ENCODE measurements around the gene IMMP2L. TPM values are rescaled to one million over a fixed set of nuclear protein-coding genes. Genes with fewer than 3 reads are reported as not detected.

The IMMP2L gene
- total and polyA plus RNA-seq, 4 donors: 9.2 to 34.7 (median 11.1) TPM

DNA sequence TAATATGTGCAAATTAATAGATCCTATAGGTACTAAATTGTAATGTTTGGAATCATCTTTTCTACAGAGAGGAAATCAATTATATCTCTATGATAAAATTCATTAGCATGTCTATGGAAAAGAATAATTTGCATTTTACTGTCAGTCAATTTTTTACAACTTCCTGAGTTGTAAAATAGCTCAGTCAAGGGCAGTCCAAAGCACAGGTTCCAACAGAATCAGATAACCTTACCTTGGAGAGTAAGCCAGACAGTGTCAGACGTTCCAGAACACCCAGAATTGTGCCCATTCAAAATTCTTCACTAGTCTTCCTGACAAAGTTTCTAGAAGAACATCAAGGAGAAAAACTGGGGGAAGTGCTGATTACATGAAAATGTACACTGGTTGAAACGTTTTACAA is 31.1 kb upstream of the IMMP2L start:
- Histone ChIP-seq H3K4me1 (ENCODE audit: control insufficient read depth in 5 of 5, insufficient read depth in 5 of 5, low read length in 5 of 5) (no peaks in the 10 kb centered on the region), H3K9me3 (ENCODE audit: control insufficient read depth in 4 of 4, insufficient read depth in 3 of 4, low read length in 3 of 4) (no peaks in the 10 kb centered on the region), H3K36me3 (ENCODE audit: control insufficient read depth in 4 of 4, insufficient read depth in 4 of 4, low read length in 4 of 4) (no peaks in the 10 kb centered on the region), H3K27me3 (ENCODE audit: control insufficient read depth in 3 of 3, insufficient read depth in 3 of 3, low read length in 2 of 3) (no peaks in the 10 kb centered on the region), H3K27ac (ENCODE audit: low read depth in 1 of 2, low read length in 1 of 2) (no peak overlapping the region), H3K9ac (ENCODE audit: insufficient read depth in 1 of 2, low read length in 2 of 2) (no peak overlapping the region), H3K4me3 (no peak overlapping the region)
- ATAC-seq (ENCODE audit: insufficient read depth, low FRiP score) (no peak), DNase-seq (no peak)
- 46 to 54% methylated on average over 2 of the region's 2 CpGs for WGBS, 2 donors
- TF ChIP-seq, protein P1, sequence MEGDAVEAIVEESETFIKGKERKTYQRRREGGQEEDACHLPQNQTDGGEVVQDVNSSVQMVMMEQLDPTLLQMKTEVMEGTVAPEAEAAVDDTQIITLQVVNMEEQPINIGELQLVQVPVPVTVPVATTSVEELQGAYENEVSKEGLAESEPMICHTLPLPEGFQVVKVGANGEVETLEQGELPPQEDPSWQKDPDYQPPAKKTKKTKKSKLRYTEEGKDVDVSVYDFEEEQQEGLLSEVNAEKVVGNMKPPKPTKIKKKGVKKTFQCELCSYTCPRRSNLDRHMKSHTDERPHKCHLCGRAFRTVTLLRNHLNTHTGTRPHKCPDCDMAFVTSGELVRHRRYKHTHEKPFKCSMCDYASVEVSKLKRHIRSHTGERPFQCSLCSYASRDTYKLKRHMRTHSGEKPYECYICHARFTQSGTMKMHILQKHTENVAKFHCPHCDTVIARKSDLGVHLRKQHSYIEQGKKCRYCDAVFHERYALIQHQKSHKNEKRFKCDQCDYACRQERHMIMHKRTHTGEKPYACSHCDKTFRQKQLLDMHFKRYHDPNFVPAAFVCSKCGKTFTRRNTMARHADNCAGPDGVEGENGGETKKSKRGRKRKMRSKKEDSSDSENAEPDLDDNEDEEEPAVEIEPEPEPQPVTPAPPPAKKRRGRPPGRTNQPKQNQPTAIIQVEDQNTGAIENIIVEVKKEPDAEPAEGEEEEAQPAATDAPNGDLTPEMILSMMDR (IDR thresholded peaks at IDR 0.05; ENCODE audit: control extremely low read depth, extremely low read depth): no peak

DNA sequence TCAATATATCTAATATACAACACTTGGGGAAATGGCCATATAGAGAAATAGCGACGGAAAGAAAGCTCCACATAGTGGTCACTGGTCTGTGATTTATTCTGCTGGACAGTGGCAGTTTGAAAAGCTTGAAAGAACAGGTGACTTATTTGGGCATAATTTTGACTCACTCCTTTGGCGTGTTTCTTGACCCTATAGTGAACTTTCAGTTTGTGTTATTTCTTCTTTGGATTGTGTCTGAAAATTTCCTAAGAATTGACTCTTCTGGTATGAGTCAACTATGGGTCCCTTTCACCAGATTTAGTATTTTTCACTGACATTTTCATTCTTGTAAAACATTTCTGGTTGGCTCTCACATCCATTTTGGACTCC is 25.8 kb upstream of the IMMP2L start:
- TF ChIP-seq, protein P1 (IDR thresholded peaks at IDR 0.05; ENCODE audit: control extremely low read depth, extremely low read depth): no peak
- no peak overlapping the region for H3K9ac ChIP-seq (ENCODE audit: insufficient read depth in 1 of 2, low read length in 2 of 2)
- H3K36me3 ChIP-seq (ENCODE audit: control insufficient read depth in 4 of 4, insufficient read depth in 4 of 4, low read length in 4 of 4): no peaks in the 10 kb centered on the region
- no peaks in the 10 kb centered on the region for H3K4me1 ChIP-seq (ENCODE audit: control insufficient read depth in 5 of 5, insufficient read depth in 5 of 5, low read length in 5 of 5)
- no peak overlapping the region for H3K4me3 ChIP-seq
- DNase-seq (no peak), ATAC-seq (ENCODE audit: insufficient read depth, low FRiP score) (no peak)
- H3K9me3 ChIP-seq (ENCODE audit: control insufficient read depth in 4 of 4, insufficient read depth in 3 of 4, low read length in 3 of 4): no peaks in the 10 kb centered on the region
- H3K27ac ChIP-seq (ENCODE audit: low read depth in 1 of 2, low read length in 1 of 2): no peak overlapping the region
- no peaks in the 10 kb centered on the region for H3K27me3 ChIP-seq (ENCODE audit: control insufficient read depth in 3 of 3, insufficient read depth in 3 of 3, low read length in 2 of 3)
- WGBS, 2 donors: 76 to 82% methylated on average over 3 of the region's 3 CpGs

DNA sequence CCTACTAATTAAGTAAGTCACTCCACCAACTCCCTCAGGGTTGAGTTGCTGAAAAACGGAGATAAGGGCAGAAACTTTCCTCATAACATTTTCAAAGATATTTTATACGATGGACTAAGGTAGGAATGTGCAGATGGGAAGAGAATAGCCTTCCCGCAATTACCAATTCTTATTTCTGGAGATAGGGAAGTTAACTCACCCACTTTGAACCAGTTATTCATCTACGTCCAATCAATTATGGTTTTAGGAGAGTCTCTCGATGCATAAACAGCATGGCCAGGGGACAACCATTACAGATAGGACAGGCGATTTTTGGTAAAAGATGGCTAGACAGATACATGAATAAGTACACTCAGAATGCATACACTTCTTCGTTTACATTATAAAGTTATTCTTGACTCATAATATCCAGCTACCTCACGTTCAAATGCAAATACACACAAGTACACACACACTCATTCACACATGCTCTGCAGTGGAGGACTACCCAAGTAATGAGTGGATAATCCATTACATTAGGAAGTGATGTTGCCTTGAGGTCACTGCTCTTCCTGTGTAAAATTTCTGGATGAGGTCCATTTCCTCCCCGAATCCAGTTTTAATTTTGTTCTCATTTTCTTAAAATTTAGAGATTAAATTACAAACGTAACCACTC is 25.2 kb upstream of the IMMP2L start:
- Histone ChIP-seq H3K27ac (ENCODE audit: low read depth in 1 of 2, low read length in 1 of 2) (no peak overlapping the region), H3K4me3 (no peak overlapping the region), H3K36me3 (ENCODE audit: control insufficient read depth in 4 of 4, insufficient read depth in 4 of 4, low read length in 4 of 4) (no peaks in the 10 kb centered on the region), H3K4me1 (ENCODE audit: control insufficient read depth in 5 of 5, insufficient read depth in 5 of 5, low read length in 5 of 5) (no peaks in the 10 kb centered on the region), H3K9me3 (ENCODE audit: control insufficient read depth in 4 of 4, insufficient read depth in 3 of 4, low read length in 3 of 4) (no peaks in the 10 kb centered on the region), H3K9ac (ENCODE audit: insufficient read depth in 1 of 2, low read length in 2 of 2) (no peak overlapping the region), H3K27me3 (ENCODE audit: control insufficient read depth in 3 of 3, insufficient read depth in 3 of 3, low read length in 2 of 3) (no peaks in the 10 kb centered on the region)
- TF ChIP-seq, protein P1 (IDR thresholded peaks at IDR 0.05; ENCODE audit: control extremely low read depth, extremely low read depth): no peak
- DNase-seq (no peak), ATAC-seq (ENCODE audit: insufficient read depth, low FRiP score) (no peak)
- WGBS, 2 donors: 85 to 90% methylated on average over 10 of the region's 10 CpGs

Data from lung (tissue), 12 donors.